Right lobe of liver (tissue), 4 donors: ENCODE measurements around the gene DYNC1LI2.

Source experiments
- CTCF ChIP-seq, 4 donors: fragments of 200-600 bp in 3 of 4; fragments of 450-650 bp in 1 of 4; IDR thresholded peaks; one replicate each; pipeline versions ENCODE4 v1.5.1 to v1.8.0; 2016 to 2022; ENCODE audit warnings: antibody characterized with exemption in 4 of 4, mild to moderate bottlenecking in 2 of 4
- POLR2A ChIP-seq: fragments of 450-650 bp; IDR thresholded peaks from one replicate; pipeline ENCODE4 v1.6.1; 2017; ENCODE audit warnings: antibody characterized with exemption, mild to moderate bottlenecking
- donor health status: DM: no; HTN: no; CAD: no.
- donor health status: DM: no; HTN: no; CAD: no.
- donor health status: DM: no; HTN: yes; CAD: no.

GRCh38 chr16:66701026-66701425 is 50.4 kb downstream of the DYNC1LI2 start:
- TF ChIP-seq POLR2A: no peak
- TF ChIP-seq CTCF (IDR thresholded peaks at IDR 0.05): no peak
